KMS-11 (cell line): ENCODE measurements around the gene ADD1.
A peak's percentile ranks its signal among the peaks of the same experiment; 100 is the strongest.

Source experiments
- H2AFZ ChIP-seq: fragments of 200-600 bp; sonication (generic); 2 replicates; pipeline ENCODE4 v1.6.1; 2016; ENCODE audit warnings: antibody characterized with exemption, mixed run types, low read depth
- H3K27ac ChIP-seq: fragments of 200-600 bp; sonication (generic); 2 replicates; pipeline ENCODE4 v1.6.1; 2016; ENCODE audit warnings: mild to moderate bottlenecking, mixed run types
- H3K27me3 ChIP-seq: fragments of 200-600 bp; sonication (generic); 2 replicates; pipeline ENCODE4 v1.6.1; 2017; ENCODE audit warnings: mild to moderate bottlenecking, low read depth, mixed run types, moderate library complexity; ENCODE audit not compliant: insufficient read depth
- H3K36me3 ChIP-seq: fragments of 200-600 bp; sonication (generic); 2 replicates; pipeline ENCODE4 v1.6.1; 2017; ENCODE audit warnings: mild to moderate bottlenecking, mixed run types; ENCODE audit not compliant: insufficient read depth
- H3K4me1 ChIP-seq: fragments of 200-600 bp; sonication (generic); 2 replicates; pipeline ENCODE4 v1.6.1; 2016; ENCODE audit warnings: mild to moderate bottlenecking, low read depth, mixed run types; ENCODE audit not compliant: poor library complexity, severe bottlenecking
- H3K4me2 ChIP-seq: fragments of 200-600 bp; sonication (generic); 2 replicates; pipeline ENCODE4 v1.7.0; 2016; ENCODE audit warnings: mild to moderate bottlenecking, mixed run types
- H3K4me3 ChIP-seq: fragments of 200-600 bp; sonication (generic); IDR thresholded peaks from 2 replicates; pipeline ENCODE4 v1.6.1; 2017; ENCODE audit warnings: low read depth, low read length, mixed read lengths; ENCODE audit not compliant: insufficient read depth
- H3K79me2 ChIP-seq: fragments of 200-600 bp; sonication (generic); 2 replicates; pipeline ENCODE4 v1.6.1; 2016; ENCODE audit warnings: low read depth, mixed run types; ENCODE audit not compliant: insufficient read depth
- H3K9ac ChIP-seq: fragments of 200-600 bp; sonication (generic); 2 replicates; pipeline ENCODE4 v1.6.1; 2016; ENCODE audit warnings: mild to moderate bottlenecking, mixed run types
- H4K20me1 ChIP-seq: fragments of 200-600 bp; sonication (generic); 2 replicates; pipeline ENCODE4 v1.6.1; 2016; ENCODE audit warnings: mild to moderate bottlenecking, mixed run types; ENCODE audit not compliant: insufficient read depth
- CTCF ChIP-seq: fragments of 200-600 bp; sonication (generic); conservative IDR thresholded peaks from 2 replicates; pipeline ENCODE4 v1.6.1; 2017; ENCODE audit warnings: low read depth, mild to moderate bottlenecking, antibody characterized with exemption, low read length, moderate library complexity, mixed read lengths

ADD1 gene

DNA sequence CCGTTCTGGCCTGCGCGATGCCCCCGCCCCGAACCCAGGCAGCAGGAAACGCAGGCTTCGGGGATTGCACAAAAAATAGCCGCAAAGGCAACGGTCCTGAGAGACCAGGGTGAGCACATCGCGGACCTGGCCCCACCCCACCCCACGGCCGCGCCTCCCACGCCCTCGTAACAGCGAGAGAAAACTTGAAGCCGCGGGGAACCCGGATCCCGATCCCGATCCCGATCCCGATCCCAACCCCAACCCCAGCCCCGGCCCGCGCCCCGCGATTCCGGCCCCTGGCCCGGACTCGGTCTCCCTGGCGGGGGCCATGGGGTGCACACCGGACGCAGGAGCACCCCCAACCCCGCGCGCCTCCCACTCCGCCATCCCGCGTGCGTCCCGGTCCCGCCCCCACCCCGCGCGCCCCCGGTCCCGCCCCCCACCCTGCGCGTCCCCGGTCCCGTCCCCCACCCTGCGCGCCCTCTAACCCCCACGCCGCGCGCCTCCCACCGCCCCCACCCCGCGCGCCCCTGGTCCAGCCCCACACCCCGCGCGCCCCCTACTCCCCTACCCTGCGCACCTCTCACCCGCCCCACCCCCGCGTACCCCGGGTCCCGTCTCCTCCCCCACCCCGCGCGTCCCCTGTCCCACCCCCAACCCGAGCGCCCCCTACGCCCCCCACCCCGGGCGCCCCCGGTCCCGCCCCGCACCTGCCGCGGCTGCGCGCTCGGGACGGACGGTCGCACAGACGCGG lies 90.6 kb downstream of the ADD1 start:
- Histone ChIP-seq H3K4me1 (peaks cover 5% of the 10 kb centered on the region), H4K20me1 (no peaks in the 10 kb centered on the region), H2AFZ (no peak overlapping the region)

GRCh38 chr4:2934813-2935761 lies 91.4 kb downstream of the ADD1 start:
- Histone ChIP-seq H3K4me2 (peak overlapping the region; percentile 54), H3K27me3 (no peaks in the 10 kb centered on the region), H3K79me2 (no peaks in the 10 kb centered on the region), H3K27ac (peak overlapping the region; percentile 33; the same call in 1 of the 2 replicates), H3K4me1 (peaks cover 5% of the 10 kb centered on the region), H3K36me3 (no peaks in the 10 kb centered on the region), H4K20me1 (no peaks in the 10 kb centered on the region), H2AFZ (peak overlapping the region; percentile 44), H3K4me3 (peak overlapping the region; percentile 52), H3K9ac (peak overlapping the region; percentile 44; the same call in 1 of the 2 replicates)
- no peak for TF ChIP-seq CTCF

More for the DNA sequence above, 90.6 kb downstream of the ADD1 start:
- Histone ChIP-seq H3K27ac (no peak overlapping the region), H3K4me2 (no peak overlapping the region), H3K36me3 (no peaks in the 10 kb centered on the region), H3K79me2 (no peaks in the 10 kb centered on the region), H3K9ac (no peak overlapping the region), H3K27me3 (no peaks in the 10 kb centered on the region), H3K4me3 (no peak overlapping the region)
- TF ChIP-seq CTCF = no peak

- Histone ChIP-seq H2AFZ (no peak overlapping the region), H3K79me2 (no peaks in the 10 kb centered on the region), H3K27me3 (no peaks in the 10 kb centered on the region), H3K36me3 (no peaks in the 10 kb centered on the region), H3K4me2 (peak overlapping the region; percentile 54), H3K4me3 (peak overlapping the region; percentile 36), H3K4me1 (peaks cover 5% of the 10 kb centered on the region), H4K20me1 (no peaks in the 10 kb centered on the region), H3K27ac (peak overlapping the region; percentile 33; the same call in 1 of the 2 replicates), H3K9ac (peak overlapping the region; percentile 44; the same call in 1 of the 2 replicates)
- no peak for TF ChIP-seq CTCF
These were observed 92.4 kb downstream of the ADD1 start for GRCh38 chr4:2935762-2936743.

DNA sequence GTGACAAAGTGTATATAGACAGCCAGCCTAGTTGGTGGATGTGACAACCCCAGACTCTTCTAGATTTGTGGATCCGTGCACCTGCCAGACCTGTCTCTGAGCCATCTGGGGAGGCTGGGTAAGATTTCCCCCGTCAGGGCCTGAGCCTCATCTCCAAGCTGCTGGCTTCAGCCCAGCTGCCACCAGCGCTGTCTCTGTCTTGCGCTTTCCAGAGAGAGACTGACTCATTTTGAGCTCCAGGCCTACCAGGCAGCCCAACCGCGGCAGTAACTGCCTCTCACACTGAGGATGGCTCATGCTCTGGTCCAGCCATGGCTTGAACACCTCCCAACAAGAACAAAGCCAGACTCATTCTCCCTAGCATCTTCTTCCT lies 93.1 kb downstream of the ADD1 start:
- no peak for TF ChIP-seq CTCF
- H3K9ac ChIP-seq = no peak overlapping the region
- no peaks in the 10 kb centered on the region for H3K79me2 ChIP-seq
- H3K4me2 ChIP-seq = no peak overlapping the region
- no peak overlapping the region for H3K27ac ChIP-seq
- H3K36me3 ChIP-seq = no peaks in the 10 kb centered on the region
- H3K4me3 ChIP-seq = no peak overlapping the region
- H4K20me1 ChIP-seq = no peaks in the 10 kb centered on the region
- no peak overlapping the region for H2AFZ ChIP-seq
- H3K4me1 ChIP-seq = peaks cover 5% of the 10 kb centered on the region
- no peaks in the 10 kb centered on the region for H3K27me3 ChIP-seq
